ENCODE measurements around the gene LPO. TPM values are rescaled to one million over a fixed set of nuclear protein-coding genes. Genes with fewer than 3 reads are reported as not detected.

LPO gene
- not detected for total RNA-seq

GRCh38 chr17:58238147-58238634, at the start of gene LPO:
Gene LPO (plus strand): TSS chr17:58238584. CDS start chr17:58242980, 4,396 bp downstream.

GRCh38 chr17:58192612-58193011, 45.8 kb upstream of the LPO start, which contains the start of gene EPX:
Gene EPX (plus strand): TSS chr17:58192726. CDS start chr17:58192847, 121 bp downstream.

GRCh38 chr17:58219007-58219788, 19.2 kb upstream of the LPO start, which contains the start of gene MKS1:
Gene MKS1 (minus strand): TSS chr17:58219255. CDS start chr17:58219230, 25 bp downstream.

GRCh38 chr17:58280480-58281217, 42.3 kb downstream of the LPO start, which contains the start of gene MPO:
Gene MPO (minus strand): TSS chr17:58280935. CDS start chr17:58280758, 177 bp downstream.

Other genes with a start within 250 kb of the LPO start
- 261 TPM for gene SRSF1, start 231.3 kb upstream of the LPO start, total RNA-seq
- gene DYNLL2, start 155.2 kb upstream of the LPO start, total RNA-seq: 27.5 TPM
- gene OR4D1, start 90.2 kb upstream of the LPO start, total RNA-seq: not detected
- not detected for gene OR4D2, start 71.6 kb upstream of the LPO start, total RNA-seq
- 1.3 TPM for gene EPX, start 45.9 kb upstream of the LPO start, total RNA-seq
- gene MKS1, start 19.3 kb upstream of the LPO start, total RNA-seq: 28.7 TPM
- 93.6 TPM for gene MPO, start 42.4 kb downstream of the LPO start, total RNA-seq
- 29.1 TPM for gene TSPOAP1, start 90.2 kb downstream of the LPO start, total RNA-seq
- 53.1 TPM for gene SUPT4H1, start 113.6 kb downstream of the LPO start, total RNA-seq
- gene RNF43, start 178.9 kb downstream of the LPO start, total RNA-seq: 14.8 TPM
- gene HSF5, start 249.8 kb downstream of the LPO start, total RNA-seq: 0.41 TPM